HT-29 (cell line): ENCODE data around the gene RDH13. TPM values are rescaled to one million over a fixed set of nuclear protein-coding genes. Genes with fewer than 3 reads are reported as not detected.

ENCODE experiments used
- DNase-seq: peaks from one replicate; pipeline ENCODE4 v3.0.0-alpha.2; 2015; ENCODE audit warnings: low spot score
- total RNA-seq: library from RNA; depleted of rRNA; stranded (reverse); fragments of >200 nt; shearing (Covaris generic); gene quantifications from 2 replicates; pipeline ENCODE4 v1.2.3, GENCODE V29; 2014

RDH13 gene
- total RNA-seq, 1 experiment from 2014 or later: 119 TPM

- DNase-seq: no peak
Measured at GRCh38 chr19:55091955-55092354, 29.0 kb upstream of the RDH13 start.

GRCh38 chr19:55091126-55091910 lies 28.4 kb upstream of the RDH13 start:
- DNase-seq: no peak

- no peak for DNase-seq
Measured at GRCh38 chr19:55090564-55090963, 27.6 kb upstream of the RDH13 start.

- no peak for DNase-seq
Measured at GRCh38 chr19:55089342-55089944, 26.5 kb upstream of the RDH13 start.

GRCh38 chr19:55088543-55089341 lies 25.8 kb upstream of the RDH13 start:
- DNase-seq: peak; percentile 97

- DNase-seq: no peak
Measured at GRCh38 chr19:55088021-55088451, 25.1 kb upstream of the RDH13 start.

GRCh38 chr19:55087542-55087901 lies 24.6 kb upstream of the RDH13 start:
- DNase-seq: no peak

- no peak for DNase-seq
Measured at GRCh38 chr19:55086730-55087541, 24.0 kb upstream of the RDH13 start.

- no peak for DNase-seq
Measured at GRCh38 chr19:55085923-55086715, 23.2 kb upstream of the RDH13 start.

- DNase-seq: no peak
Measured at GRCh38 chr19:55084416-55084815, 21.5 kb upstream of the RDH13 start.

- DNase-seq: no peak
Measured at GRCh38 chr19:55083004-55083850, 20.3 kb upstream of the RDH13 start.

- peak; percentile 58 for DNase-seq
Measured at GRCh38 chr19:55082020-55082851, 19.3 kb upstream of the RDH13 start.

GRCh38 chr19:55081770-55082019 lies 18.7 kb upstream of the RDH13 start:
- DNase-seq: no peak

GRCh38 chr19:55080968-55081769 lies 18.2 kb upstream of the RDH13 start:
- peak; percentile 77 for DNase-seq

GRCh38 chr19:55080121-55080967 lies 17.4 kb upstream of the RDH13 start:
- DNase-seq: peak; percentile 96

- no peak for DNase-seq
Measured at GRCh38 chr19:55079400-55080038, 16.6 kb upstream of the RDH13 start.

GRCh38 chr19:55078996-55079395 lies 16.0 kb upstream of the RDH13 start:
- DNase-seq: no peak
